ENCODE measurements around the gene SNAI3. TPM values are rescaled to one million over a fixed set of nuclear protein-coding genes. Genes with fewer than 3 reads are reported as not detected.

The SNAI3 gene
- total and polyA plus RNA-seq, 4 experiments from 2014 or later, result 11.6 to 22.9 (median 14.8) TPM

DNA sequence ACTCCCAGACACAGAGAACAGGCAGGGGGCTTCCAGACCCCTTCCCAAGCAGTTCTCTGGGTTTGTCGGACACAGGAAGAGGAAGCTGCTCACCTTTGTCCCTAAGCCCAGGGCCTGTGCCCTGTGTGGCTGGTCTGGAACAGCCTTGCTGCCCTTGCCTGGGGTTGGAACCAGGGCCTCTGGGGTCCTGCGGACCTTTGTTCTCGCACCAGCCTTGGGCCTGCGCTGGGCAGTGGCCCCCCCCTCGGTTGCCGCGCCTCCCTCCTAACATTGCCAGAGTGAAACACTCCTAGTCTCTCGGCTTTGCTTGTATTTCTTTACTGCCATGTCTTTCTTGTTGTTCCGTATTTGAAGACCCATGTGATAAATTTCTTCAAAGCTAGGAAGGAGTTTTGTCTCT is 56.5 kb downstream of the SNAI3 start:
- Mint-ChIP-seq H3K27me3 (no peaks in the 10 kb centered on the region), H3K36me3 (peaks cover 15 to 40% of the 10 kb centered on the region in 2 donors), H3K27ac (peak overlapping the region in 2 of 7 donors; percentile 46 to 92), H3K4me3 (no peak overlapping the region), H3K4me1 (peaks cover 3 to 15% (median 6%) of the 10 kb centered on the region in 4 donors), H3K9me3 (no peaks in the 10 kb centered on the region)
- no peak overlapping the region for H3K27ac ChIP-seq (ENCODE audit: low read depth, low read length)
- no peak overlapping the region for H3K4me3 ChIP-seq (ENCODE audit: low read length in 2 of 2)
- peak in 1 of 5 donors; percentile 2 for DNase-seq
- peaks cover 12% of the 10 kb centered on the region for H3K4me1 ChIP-seq (ENCODE audit: insufficient read depth, low read length)
- intact Hi-C loops (cut with micrococcal nuclease), result loop anchor here (5.0 kb wide), 1 partner anchor 227 kb away; the partner anchor contains the start of genes GALNS and TRAPPC2L
- no peaks in the 10 kb centered on the region for H3K9me3 ChIP-seq (ENCODE audit: control insufficient read depth in 1 of 2, low read length in 2 of 2)
- ChIA-PET CTCF (ENCODE audit: partially characterized antibody) (interaction anchor here (0.6 to 1.6 kb wide), 3 partner anchors 10 to 873 kb away, joined by 3 to 5 read pairs (median 3); no protein-coding TSS in a partner anchor), POLR2A (ENCODE audit: partially characterized antibody) (interaction anchor here (0.6 to 6.0 kb wide), 3 partner anchors 9 to 12 kb away, joined by 3 to 50 read pairs (median 3); partner anchors contain the start of gene IL17C)
- no peaks in the 10 kb centered on the region for H3K27me3 ChIP-seq (ENCODE audit: insufficient read depth, low read length)
- H3K36me3 ChIP-seq (ENCODE audit: insufficient read depth, low read length), result peaks cover 15% of the 10 kb centered on the region

DNA sequence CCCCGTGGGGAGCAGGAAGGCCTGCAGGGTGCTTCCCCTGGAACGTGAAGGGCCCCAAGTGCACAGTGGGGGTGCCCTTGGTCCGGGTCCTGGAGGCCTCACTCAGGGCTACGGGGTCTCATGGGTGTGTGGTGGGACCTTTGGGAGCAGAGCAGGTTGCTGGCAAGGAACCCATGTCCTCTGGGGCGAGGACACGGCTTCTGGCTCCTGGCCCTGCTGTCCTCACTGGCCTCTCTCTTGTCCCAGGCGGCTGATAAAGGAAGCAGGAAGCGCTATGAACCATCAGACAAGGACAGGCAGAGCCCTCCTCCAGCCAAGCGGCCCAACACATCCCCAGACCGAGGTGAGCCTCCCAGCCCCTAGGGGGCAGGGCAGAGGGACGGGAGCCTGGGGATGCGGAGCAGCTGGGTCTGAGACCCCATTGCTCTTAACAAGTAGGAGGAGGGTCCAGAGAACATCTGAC is 57.8 kb downstream of the SNAI3 start:
- ChIA-PET CTCF (ENCODE audit: partially characterized antibody) (interaction anchor here (0.6 to 1.4 kb wide), 2 partner anchors 11 to 16 kb away, joined by 3 read pairs; no protein-coding TSS in a partner anchor), POLR2A (ENCODE audit: partially characterized antibody) (interaction anchor here (6.0 kb wide), 1 partner anchor 9 kb away, joined by 50 read pairs; no protein-coding TSS in a partner anchor)
- peak in 1 of 5 donors; percentile 8 for DNase-seq
- H3K4me3 Mint-ChIP-seq, result no peak overlapping the region
- peaks cover 28% of the 10 kb centered on the region for H3K36me3 ChIP-seq (ENCODE audit: insufficient read depth, low read length)
- no peaks in the 10 kb centered on the region for H3K27me3 ChIP-seq (ENCODE audit: insufficient read depth, low read length)
- H3K36me3 Mint-ChIP-seq, result peaks cover 18 to 48% of the 10 kb centered on the region in 2 donors
- H3K27ac Mint-ChIP-seq, result peak overlapping the region in 3 of 7 donors; percentile 27 to 70 (median 35)
- no peaks in the 10 kb centered on the region for H3K9me3 ChIP-seq (ENCODE audit: control insufficient read depth in 1 of 2, low read length in 2 of 2)
- H3K4me1 Mint-ChIP-seq, result peaks cover 2 to 11% (median 3%) of the 10 kb centered on the region in 4 donors
- no peaks in the 10 kb centered on the region for H3K9me3 Mint-ChIP-seq
- H3K27ac ChIP-seq (ENCODE audit: low read depth, low read length), result no peak overlapping the region
- no peaks in the 10 kb centered on the region for H3K27me3 Mint-ChIP-seq
- H3K4me1 ChIP-seq (ENCODE audit: insufficient read depth, low read length), result peaks cover 5% of the 10 kb centered on the region
- H3K4me3 ChIP-seq (ENCODE audit: low read length in 2 of 2), result no peak overlapping the region
- intact Hi-C loops (cut with micrococcal nuclease), result no loop called here

Small RNAs within 50 kb of the gene (microRNA-seq; reads per million reads assigned to microRNA genes)
- gene MIR4722 (ENCODE audit: borderline microRNAs expressed, borderline number of aligned reads, borderline replicate concordance), result not detected

Other genes starting within 250 kb of the SNAI3 start
- 10 to 100 TPM; 19.0 to 20.5 TPM for gene ZFPM1, start 233.2 kb downstream of the SNAI3 start, total RNA-seq
- under 1 TPM; 0.07 to 0.48 TPM for gene ZFPM1, start 233.2 kb downstream of the SNAI3 start, polyA plus RNA-seq
- 10 to 100 TPM; 84.5 to 91.5 TPM for gene ZC3H18, start 116.1 kb downstream of the SNAI3 start, total RNA-seq
- gene ZC3H18, start 116.1 kb downstream of the SNAI3 start, polyA plus RNA-seq, result 10 to 100 TPM in 1 of 2 donors, 1 to 10 TPM in 1; 3.0 to 23.5 TPM
- under 1 TPM in 1 of 2 experiments, not detected in 1; 0.44 TPM for gene IL17C, start 47.9 kb downstream of the SNAI3 start, total RNA-seq
- gene IL17C, start 47.9 kb downstream of the SNAI3 start, polyA plus RNA-seq, result not detected
- gene CYBA, start 35.5 kb downstream of the SNAI3 start, total RNA-seq, result 100 to 1,000 TPM; 383 to 386 TPM
- gene CYBA, start 35.5 kb downstream of the SNAI3 start, polyA plus RNA-seq, result 1,000 to 10,000 TPM in 1 of 2 donors, 100 to 1,000 TPM in 1; 689 to 1,286 TPM
- gene MVD, start 23.4 kb downstream of the SNAI3 start, total RNA-seq, result 10 to 100 TPM; 49.2 to 57.0 TPM
- 10 to 100 TPM; 15.6 to 22.7 TPM for gene MVD, start 23.4 kb downstream of the SNAI3 start, polyA plus RNA-seq
- 100 to 1,000 TPM; 129 to 137 TPM for gene RNF166, start 19.9 kb upstream of the SNAI3 start, total RNA-seq
- 10 to 100 TPM; 90.5 to 92.9 TPM for gene RNF166, start 19.9 kb upstream of the SNAI3 start, polyA plus RNA-seq
- gene CTU2, start 20.0 kb upstream of the SNAI3 start, total RNA-seq, result 10 to 100 TPM; 20.4 to 21.1 TPM
- gene CTU2, start 20.0 kb upstream of the SNAI3 start, polyA plus RNA-seq, result 10 to 100 TPM; 11.5 to 13.6 TPM
- gene PIEZO1, start 98.7 kb upstream of the SNAI3 start, total RNA-seq, result 100 to 1,000 TPM; 274 to 302 TPM
- 10 to 100 TPM; 12.0 to 67.5 TPM for gene PIEZO1, start 98.7 kb upstream of the SNAI3 start, polyA plus RNA-seq
- gene CDT1, start 117.3 kb upstream of the SNAI3 start, total RNA-seq, result under 1 TPM; 0.17 TPM
- gene CDT1, start 117.3 kb upstream of the SNAI3 start, polyA plus RNA-seq, result under 1 TPM; 0.19 to 0.26 TPM
- gene APRT, start 125.4 kb upstream of the SNAI3 start, total RNA-seq, result 100 to 1,000 TPM; 171 to 175 TPM
- gene APRT, start 125.4 kb upstream of the SNAI3 start, polyA plus RNA-seq, result 100 to 1,000 TPM; 569 to 624 TPM
- gene GALNS, start 170.4 kb upstream of the SNAI3 start, total RNA-seq, result 10 to 100 TPM; 58.8 to 65.7 TPM
- gene GALNS, start 170.4 kb upstream of the SNAI3 start, polyA plus RNA-seq, result 1 to 10 TPM; 5.6 to 8.7 TPM
- 10 to 100 TPM; 66.6 to 67.1 TPM for gene TRAPPC2L, start 170.6 kb upstream of the SNAI3 start, total RNA-seq
- gene TRAPPC2L, start 170.6 kb upstream of the SNAI3 start, polyA plus RNA-seq, result 100 to 1,000 TPM; 104 to 105 TPM
- gene PABPN1L, start 180.2 kb upstream of the SNAI3 start, total RNA-seq, result not detected
- not detected for gene PABPN1L, start 180.2 kb upstream of the SNAI3 start, polyA plus RNA-seq

Data from CD4-positive, alpha-beta memory T cell (primary cell).